ENCODE data around the gene ARID3B.
"Not testable (repeated sequence)": the region's sequence is repeated elsewhere in the genome, so short reads cannot be mapped to it uniquely, and the experiment has no call there.

The ARID3B gene, protein sequence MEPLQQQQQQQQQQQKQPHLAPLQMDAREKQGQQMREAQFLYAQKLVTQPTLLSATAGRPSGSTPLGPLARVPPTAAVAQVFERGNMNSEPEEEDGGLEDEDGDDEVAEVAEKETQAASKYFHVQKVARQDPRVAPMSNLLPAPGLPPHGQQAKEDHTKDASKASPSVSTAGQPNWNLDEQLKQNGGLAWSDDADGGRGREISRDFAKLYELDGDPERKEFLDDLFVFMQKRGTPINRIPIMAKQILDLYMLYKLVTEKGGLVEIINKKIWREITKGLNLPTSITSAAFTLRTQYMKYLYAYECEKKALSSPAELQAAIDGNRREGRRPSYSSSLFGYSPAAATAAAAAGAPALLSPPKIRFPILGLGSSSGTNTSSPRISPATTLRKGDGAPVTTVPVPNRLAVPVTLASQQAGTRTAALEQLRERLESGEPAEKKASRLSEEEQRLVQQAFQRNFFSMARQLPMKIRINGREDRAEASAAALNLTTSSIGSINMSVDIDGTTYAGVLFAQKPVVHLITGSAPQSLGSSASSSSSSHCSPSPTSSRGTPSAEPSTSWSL

DNA sequence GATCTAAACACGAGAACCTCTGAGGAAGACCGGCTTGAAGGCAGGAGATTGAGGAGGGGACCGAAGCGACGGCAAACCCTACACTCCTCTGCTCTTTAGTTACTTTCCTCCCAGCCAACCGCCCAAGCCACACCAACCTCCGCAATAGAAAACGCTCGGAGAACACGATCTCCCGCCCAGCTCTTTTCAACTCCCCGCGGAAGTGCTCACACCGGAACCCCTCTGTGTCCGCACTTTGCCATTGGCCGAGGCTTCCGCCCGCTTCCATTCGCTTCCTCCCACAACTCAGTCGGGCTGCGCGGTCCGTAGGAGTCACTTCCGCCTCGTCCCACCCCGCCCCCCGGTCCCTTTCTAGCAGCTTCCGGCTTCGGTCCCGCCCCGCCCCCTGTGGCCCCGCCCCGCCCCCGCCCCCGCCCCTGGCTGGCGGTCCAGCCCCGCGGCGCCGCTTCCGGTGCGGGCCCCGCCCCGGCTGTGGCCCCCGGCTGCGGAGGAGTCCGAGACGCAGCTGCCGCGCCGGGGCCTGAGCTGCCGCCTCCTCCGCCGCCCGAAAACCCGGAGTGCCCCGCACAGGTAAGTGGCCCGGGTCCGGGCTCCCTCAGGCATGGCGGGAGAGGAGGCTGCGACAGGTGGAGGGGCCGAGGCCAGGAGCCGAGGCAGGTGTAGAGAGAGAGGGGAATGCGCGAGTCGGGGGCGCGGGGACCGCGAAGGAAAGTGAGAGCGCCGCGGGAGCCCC is at the start of gene ARID3B:
ARID3B (plus strand) TSS at position 460 of the 733 bp plus-strand sequence. CDS start 2,717 bp downstream, outside the sequence.
- DNase-seq (ENCODE audit: low read depth), result peak; percentile 95

DNA sequence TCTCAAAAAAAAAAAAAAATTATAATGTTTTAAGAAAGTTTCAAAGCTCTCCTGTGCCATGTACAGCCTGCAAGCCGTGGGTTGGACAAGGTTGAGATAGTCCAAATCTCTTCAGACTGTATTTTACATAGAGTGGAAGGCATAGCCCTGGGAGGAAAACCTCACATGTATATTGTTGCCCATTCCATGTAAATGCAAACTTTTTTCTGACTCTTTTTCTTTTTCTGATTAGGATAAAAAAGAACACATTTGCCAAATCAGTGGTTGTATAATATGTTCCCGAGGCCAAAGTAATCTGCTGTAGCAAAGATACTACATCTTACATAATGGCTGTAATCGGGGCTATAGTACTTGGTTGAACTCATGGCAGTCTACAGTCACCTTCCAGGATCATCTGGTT is 44.4 kb upstream of the ARID3B start:
- no peak for DNase-seq (ENCODE audit: low read depth)

DNA sequence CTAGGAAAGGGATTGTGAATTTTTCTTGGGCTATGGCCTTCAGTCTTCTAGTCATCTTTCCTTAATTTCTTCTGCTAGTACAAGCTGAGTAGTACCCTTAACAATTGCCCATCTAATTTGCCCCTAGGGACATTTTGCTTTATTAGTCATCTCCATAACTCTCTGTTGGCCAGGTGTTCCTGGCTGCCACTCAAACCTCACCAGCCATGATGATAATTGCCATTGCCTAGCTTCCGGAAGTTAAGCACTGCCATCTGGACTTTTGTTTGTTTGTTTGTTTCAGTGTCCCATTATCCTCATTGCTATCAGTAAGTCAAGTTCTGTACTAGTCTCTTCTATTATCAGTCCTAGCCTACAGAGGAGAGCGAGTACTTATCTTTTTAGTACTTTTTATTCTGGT is 43.4 kb upstream of the ARID3B start:
- no peak for DNase-seq (ENCODE audit: low read depth)

DNA sequence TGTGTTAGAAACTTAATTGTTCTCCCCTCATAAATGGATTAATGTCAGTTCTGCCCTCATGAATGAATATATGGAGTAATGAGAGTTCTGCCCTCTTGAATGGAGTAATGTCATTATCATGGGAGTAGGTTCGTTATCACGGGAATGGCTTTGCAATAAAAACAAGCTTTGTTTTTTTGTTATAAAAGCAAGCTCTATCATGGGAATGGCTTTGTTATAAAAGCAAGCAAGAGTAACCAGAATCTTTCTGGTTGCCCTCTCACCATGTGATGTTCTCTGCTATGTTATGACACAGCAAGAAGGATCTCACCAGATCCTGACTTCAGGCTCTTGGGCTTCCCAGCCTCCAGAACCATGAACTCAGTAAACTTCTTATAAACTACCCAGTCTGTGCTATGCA is 41.7 kb upstream of the ARID3B start:
- no peak for DNase-seq (ENCODE audit: low read depth)

DNA sequence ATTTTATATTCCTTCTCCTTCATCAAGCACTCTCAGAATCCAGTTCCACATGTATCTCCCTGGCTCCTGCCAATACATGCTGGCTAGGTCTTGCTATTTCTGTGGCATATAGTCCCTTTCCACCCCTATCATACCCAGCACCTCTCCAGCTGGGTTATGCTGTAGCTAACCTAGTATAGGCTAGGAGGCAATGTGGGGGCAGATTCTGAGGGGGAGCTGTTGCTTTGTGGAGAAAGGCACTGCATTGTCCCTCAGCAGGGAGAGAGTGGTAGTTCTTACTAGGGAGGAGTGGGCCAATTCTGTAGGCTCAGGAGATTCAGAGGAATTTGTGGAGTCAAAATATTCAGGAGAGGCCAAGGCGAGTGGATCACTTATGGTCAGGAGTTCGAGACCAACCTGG is 40.6 kb upstream of the ARID3B start:
- no peak for DNase-seq (ENCODE audit: low read depth)

DNA sequence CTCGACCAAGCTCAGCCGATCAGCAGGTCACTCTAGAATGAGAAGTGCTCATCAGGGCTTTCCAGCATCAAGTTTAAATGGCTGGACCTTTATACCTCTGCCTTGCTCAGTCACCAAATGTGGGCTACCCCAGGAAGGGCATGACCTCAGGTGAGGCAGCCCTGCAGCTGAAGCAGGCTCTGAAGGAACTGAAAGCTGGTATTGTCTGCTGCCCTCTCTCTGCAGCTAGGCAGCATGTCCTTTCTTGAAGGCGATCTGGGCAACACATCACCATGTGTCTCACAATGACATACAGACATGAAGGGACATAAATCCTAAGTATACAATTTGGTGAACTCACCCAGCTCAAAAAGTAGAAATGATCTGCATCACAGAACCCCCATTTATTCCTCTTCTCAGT is 38.7 kb upstream of the ARID3B start:
- DNase-seq (ENCODE audit: low read depth), result no peak

DNA sequence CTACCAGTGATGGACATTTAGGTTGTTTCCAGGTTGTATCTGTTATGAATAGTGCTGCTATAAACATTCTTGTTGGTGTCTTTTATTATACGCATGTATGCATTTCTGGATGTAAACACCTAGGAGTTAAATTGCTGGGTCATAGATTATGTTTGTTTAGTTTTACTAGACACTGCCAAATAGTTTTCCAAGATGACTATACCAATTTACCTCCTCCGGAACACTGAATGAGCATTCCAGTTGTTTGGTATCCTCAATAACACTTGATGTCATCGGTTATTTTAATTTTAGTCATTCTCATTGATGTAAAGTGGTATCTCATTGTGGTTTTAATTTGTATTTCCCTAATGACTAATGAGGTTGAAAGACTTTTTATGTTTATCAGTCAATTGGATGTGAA is 36.6 kb upstream of the ARID3B start:
- DNase-seq (ENCODE audit: low read depth), result no peak

DNA sequence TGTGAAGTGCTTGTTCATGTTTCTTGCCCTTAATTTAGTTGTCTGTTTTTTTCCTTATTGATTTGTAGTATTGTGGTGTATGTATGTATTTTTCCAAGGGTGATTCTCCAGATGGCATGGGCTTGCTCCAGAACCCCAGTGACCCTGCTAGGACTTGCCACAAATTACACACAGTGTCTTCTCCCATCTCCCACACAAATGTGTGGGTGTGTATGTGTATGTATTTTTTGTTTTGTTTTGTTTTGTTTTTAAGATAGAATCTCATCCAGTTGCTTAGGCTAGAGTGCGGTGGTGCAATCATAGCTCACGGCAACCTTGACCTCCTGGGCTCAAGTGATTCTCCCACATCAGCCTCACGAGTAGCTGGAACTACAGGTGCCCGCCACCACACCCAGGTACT is 36.2 kb upstream of the ARID3B start:
- DNase-seq (ENCODE audit: low read depth), result no peak

DNA sequence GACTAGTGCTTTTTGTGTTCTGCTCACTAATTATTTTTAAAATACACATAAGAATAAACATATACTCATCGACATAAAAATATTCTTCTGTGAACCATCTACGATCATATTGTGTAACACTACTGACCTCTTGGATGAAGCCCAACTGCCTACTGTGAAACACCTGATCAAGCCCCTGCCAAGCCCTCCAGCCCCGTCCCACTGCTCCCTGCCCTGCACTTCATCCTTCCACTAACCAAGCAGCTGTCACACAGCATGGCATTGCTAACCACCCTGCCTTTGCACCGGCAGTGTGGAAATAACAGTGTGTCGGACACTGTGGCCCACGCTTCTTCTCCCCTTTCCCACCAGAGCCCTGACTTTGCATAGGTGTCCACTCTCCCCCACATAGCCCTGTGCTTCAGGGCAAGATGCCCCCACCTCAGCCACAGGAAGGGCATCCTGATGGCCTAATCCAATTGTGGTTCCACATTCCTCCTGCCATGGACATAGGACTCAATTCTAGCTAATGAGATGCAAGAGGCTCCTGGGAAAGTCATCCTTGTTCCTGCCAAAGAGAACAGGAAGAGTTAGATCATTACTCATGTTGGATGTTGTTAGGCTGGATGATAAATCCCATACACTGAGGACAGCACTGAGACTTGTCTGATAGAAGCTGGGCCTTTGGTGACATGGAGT is 35.0 kb upstream of the ARID3B start:
- DNase-seq (ENCODE audit: low read depth), result no peak

DNA sequence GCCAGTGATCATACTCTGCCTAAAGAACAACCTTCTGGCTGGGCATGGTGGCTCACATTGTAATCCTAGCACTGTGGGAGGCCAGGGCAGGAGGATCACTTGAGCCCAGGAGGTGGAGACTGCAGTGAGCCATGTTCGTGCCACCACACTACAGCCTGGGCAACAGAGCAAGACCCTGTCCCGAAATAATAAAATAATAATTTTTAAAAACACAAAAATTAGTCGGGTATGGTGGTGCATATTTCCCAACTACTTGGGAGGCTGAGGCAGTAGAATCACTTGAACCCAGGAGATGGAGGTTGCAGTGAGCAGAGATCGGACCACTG is 34.5 kb upstream of the ARID3B start:
- DNase-seq (ENCODE audit: low read depth), result no peak

DNA sequence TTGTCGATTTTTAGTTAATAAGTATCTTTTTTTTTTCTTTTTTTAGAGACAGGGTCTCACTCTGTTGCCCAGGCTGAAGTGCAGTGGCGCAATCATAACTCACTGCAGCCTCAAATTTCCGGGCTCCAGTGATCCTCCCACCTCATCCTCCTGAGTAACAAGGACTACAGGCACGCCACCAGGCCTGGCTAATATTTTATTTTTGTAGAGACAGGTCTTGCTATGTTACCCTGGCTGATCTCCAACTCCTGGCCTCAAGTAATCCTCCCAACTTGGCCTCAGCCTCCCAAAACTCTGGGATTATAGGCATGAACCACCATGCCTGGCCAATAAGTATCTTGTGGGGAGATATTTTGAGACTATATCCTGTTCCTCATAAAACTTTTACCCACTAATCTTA is 29.4 kb upstream of the ARID3B start:
- no peak for DNase-seq (ENCODE audit: low read depth)

DNA sequence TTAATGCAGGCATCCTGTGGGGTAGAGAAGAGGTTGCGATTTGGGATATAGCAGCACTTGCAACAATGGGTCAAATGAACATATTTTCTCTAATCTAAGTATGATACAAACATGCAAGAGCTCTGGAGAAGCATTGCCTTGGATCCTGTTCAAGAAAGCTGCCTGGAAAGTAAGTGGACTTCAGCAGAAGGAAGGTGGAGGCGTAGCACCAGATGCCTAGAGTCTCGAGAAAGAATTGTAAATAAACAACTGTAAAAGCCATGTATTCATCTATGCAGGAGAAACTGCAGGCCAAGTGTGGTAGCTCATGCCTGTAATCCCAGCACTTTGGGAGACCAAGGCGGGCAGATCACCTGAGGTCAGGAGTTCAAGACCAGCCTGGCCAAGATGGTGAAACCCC is 27.0 kb upstream of the ARID3B start:
- DNase-seq (ENCODE audit: low read depth), result not testable (repeated sequence)

DNA sequence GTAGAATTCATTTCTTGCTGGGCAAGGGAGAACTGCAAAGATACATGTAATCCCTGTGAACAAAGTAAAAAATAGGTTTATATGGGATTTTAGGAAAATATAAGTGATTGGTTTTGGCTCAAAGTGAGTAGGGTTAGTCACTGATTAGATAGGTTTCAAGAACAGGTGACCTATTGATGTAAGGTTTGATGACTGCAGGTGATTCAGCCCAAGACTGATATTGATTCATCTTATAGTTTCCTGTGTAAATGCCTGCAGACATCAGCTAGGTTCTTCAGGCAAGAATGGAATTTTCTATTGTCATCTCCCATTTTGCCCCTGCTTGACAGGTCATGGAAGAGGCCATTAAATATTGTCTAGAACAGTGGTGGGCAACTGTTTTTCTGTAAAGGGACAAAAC is 23.9 kb upstream of the ARID3B start:
- no peak for DNase-seq (ENCODE audit: low read depth)

DNA sequence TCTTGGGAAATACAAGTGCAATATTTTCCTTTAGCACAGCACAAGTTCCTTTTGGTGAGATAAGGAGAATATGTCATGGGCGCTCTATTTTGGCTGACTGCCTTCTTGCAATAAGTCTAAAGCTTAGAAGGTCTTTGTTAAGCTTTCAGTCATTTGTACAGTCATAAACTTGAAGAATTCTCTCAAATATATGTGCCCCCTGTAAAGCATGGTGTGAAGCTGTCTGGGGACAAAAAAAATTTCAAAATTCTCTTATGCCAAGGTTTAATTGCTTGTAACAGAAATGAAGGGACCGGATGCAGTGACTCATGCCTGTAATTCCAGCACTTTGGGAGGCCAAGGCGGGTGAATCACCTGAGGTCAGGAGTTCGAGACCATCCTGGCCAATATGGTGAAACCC is 21.7 kb upstream of the ARID3B start:
- DNase-seq (ENCODE audit: low read depth), result no peak

DNA sequence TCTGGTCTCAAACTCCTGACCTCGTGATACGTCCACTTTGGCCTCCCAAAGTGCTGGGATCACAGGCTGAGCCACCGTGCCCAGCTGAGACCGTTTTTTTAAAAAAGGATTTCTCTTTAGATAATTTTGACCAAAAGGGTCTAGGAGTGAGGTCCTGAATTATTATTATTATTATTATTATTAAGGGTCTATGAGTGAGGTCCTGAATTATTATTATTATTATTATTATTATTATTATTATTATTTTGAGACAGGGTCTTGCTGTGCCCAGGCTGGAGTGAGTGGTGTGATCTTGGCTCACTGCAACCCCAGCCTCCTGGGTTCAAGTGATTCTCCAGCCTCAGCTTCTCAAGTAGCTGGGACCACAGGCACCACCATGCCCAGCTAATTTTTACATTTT is 20.6 kb upstream of the ARID3B start:
- DNase-seq (ENCODE audit: low read depth), result no peak

DNA sequence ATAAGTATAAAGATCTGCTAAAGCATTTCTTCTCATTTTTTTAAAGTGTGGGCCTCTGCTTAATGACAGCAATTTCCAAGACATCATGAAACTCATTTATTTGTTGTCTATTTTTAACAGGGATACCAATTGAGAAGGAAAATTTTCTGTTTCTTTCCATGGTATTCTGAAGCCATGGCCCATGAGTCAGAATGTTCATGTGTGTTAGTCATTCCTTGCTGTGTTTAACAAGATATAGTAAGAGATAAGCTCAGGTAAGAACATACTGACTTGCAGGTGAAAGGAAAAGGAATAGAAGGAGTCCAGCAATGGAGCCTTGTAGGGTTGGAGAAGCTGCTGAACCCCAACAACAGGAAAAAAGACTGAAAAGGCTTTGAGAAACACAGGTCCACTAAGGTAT is 17.0 kb upstream of the ARID3B start:
- DNase-seq (ENCODE audit: low read depth), result no peak

DNA sequence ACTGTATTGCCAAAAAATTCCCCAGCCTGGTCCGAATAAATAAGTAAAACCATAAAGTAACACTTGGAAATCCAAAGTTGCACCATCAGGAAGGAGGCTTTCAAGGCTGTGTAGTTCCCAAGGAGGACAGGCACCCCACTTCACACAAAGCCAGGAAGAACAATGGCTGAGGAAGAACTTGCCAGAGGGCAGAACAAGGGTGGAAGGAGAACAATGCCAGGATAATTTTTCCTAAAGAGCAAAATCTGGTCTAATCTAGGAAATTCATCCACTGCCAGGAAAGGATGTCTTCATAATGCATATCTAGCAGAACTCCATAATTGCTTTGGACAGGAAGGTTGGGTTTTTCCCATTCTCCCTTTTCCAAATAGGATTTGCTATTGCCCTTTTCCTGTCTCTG is 15.7 kb upstream of the ARID3B start:
- no peak for DNase-seq (ENCODE audit: low read depth)

DNA sequence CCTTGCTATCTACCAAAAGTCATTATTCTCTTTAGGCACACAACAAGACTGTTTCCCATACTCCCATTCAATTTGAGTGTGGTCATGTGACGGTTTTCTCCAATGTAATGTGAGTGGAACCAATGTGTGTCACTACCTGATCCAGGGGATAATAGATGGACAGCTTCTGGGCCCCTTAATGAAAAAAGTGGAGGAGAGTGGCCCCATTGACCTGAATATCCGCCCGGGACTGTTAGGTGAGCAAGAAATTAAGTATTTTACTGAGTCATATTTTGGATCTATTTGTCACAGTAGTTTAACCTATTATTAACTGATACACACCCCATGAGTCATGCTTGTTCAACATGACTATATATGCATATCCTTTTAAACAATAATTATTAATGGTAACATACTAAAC is 15.1 kb upstream of the ARID3B start:
- DNase-seq (ENCODE audit: low read depth), result no peak

DNA sequence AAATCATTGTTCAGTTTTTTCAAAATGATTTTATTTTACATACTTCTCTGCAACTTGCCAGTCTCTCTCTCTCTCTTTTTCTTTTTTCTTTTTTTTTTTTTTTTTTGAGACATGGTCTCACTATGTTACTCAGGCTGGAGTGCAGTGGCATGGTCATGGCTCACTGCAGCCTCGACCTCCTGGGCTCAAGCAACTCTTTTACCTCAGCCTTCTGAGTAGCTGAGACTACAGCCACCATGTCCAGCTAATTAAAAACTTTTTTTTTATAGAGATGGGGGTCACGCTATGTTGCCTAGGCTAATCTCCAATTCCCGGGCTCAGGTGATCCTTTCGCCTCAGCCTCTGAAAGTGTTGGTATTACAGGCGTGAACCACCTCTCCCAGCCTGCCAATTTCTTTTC is 12.1 kb upstream of the ARID3B start:
- no peak for DNase-seq (ENCODE audit: low read depth)

DNA sequence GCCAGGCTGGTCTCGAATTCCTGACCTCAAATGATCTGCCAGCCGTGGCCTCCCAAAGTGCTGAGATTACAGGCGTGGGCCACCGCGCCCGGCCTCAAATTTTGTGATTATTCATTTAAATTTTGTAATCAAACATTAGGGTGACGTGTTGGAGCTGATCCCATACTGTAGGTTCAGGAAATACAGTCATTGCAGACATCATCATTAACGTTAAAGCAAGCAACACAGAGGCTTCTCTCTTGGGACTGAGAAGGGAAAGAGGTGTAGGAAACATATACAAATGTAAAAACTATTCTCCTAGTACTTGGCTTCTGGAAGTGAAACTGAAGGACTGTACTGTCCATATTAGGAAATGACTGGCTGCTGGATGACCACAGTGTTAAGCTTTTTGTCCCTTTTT is 11.1 kb upstream of the ARID3B start:
- DNase-seq (ENCODE audit: low read depth), result no peak

DNA sequence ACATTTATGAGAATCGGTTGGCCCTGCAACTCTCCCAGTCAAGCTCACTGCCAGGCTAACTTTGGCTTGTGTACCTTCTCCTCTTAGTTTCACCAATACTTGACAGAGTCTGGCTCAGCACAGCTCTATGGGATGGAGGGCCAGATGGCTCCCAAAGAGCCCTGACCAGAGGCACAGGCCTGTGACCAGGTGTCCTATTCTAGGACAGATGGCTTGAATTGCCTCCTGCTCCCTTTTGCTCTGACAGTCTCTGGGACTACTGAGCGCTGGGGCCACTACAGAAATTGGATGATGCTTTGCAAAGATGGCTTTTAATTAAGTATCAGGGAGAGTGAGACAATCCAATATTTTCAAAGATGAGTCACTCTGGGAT is 10.3 kb upstream of the ARID3B start:
- DNase-seq (ENCODE audit: low read depth), result no peak

DNA sequence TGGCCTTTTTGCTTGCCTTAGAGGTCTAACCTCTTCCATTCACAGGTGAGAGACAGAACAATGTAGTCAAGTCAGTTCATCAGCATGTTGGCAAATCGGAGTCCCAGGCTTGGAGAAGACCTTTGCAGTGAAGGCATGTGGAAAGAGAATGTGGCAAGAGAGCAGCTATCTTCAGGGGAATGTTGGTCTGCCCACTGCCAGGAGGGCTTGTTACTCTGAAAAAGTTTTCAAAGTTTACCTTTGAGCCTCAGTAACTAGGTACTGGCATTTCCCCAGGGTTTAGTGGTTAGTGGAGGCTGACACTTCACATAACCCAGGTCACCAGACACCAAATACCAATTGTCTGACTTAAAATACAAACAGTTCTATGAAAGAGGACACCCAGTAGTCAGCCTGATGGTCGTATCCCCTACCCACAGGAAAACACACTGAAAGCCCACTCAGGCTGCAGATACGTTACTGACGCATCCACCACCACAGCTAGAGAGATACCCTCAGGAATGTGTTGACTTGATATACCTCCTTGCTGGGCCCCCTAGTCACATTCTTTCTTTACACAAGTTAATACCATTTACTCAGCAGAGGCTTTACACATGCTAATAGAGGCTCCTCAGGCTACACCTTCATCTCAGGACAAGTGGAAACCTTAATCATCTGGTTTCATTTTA is 9.7 kb upstream of the ARID3B start:
- no peak for DNase-seq (ENCODE audit: low read depth)
